HepG2 (cell line): ENCODE measurements around the gene TMEM39B. TPM values are rescaled to one million over a fixed set of nuclear protein-coding genes. Genes with fewer than 3 reads are reported as not detected.

ENCODE experiments used
- DNMT3B ChIP-seq: conservative IDR thresholded peaks from 2 replicates; pipeline ENCODE4 v1.6.1; 2016; ENCODE audit warnings: missing biosample characterization, control low read depth
- MED1 ChIP-seq: sonication (generic); formaldehyde crosslinking; IDR thresholded peaks from 2 replicates; pipeline ENCODE4 v1.4.0; 2020; ENCODE audit warnings: missing genetic modification reagents
- NAIF1 ChIP-seq: sonication (generic); formaldehyde crosslinking; IDR thresholded peaks from 2 replicates; pipeline ENCODE4 v1.5.0; 2020; ENCODE audit warnings: mild to moderate bottlenecking, missing genetic modification reagents, borderline replicate concordance
- NCOR1 ChIP-seq: fragments of 200-600 bp; sonication (generic); IDR thresholded peaks from 2 replicates; pipeline ENCODE4 v1.7.0; 2017; ENCODE audit warnings: antibody characterized with exemption, low read length, borderline replicate concordance
- NFIB ChIP-seq: sonication (generic); formaldehyde crosslinking; IDR thresholded peaks from 2 replicates; pipeline ENCODE4 v1.9.0; 2021; ENCODE audit warnings: missing genetic modification reagents, mild to moderate bottlenecking, borderline replicate concordance
- PHF20 ChIP-seq: sonication (generic); formaldehyde crosslinking; IDR thresholded peaks from 2 replicates; pipeline ENCODE4 v1.5.0; 2020; ENCODE audit warnings: mild to moderate bottlenecking, missing genetic modification reagents
- PTBP1 ChIP-seq: fragments of 200-400 bp; formaldehyde crosslinking; IDR thresholded peaks from 2 replicates; pipeline ENCODE4 v1.6.1; 2018; ENCODE audit warnings: low read length, low read depth; ENCODE audit not compliant: poor library complexity, severe bottlenecking
- ZNF501 ChIP-seq: sonication (generic); formaldehyde crosslinking; IDR thresholded peaks from 2 replicates; pipeline ENCODE4 v1.5.1; 2020; ENCODE audit warnings: mild to moderate bottlenecking, moderate library complexity, missing genetic modification reagents
- ZNF557 ChIP-seq: sonication (generic); formaldehyde crosslinking; IDR thresholded peaks from 2 replicates; pipeline ENCODE4 v1.4.0; 2020; ENCODE audit warnings: missing genetic modification reagents
- ZNF7 ChIP-seq: IDR thresholded peaks from 2 replicates; pipeline ENCODE4 v1.6.1; 2016; ENCODE audit warnings: missing biosample characterization, missing genetic modification reagents
- ZNF891 ChIP-seq: sonication (generic); formaldehyde crosslinking; IDR thresholded peaks from 2 replicates; pipeline ENCODE4 v1.5.0; 2020; ENCODE audit warnings: mild to moderate bottlenecking, missing genetic modification reagents
- polyA plus RNA-seq, 8 experiments: library from polyadenylated mRNA; depleted of rRNA in 3 of 8; stranded (reverse) in 7 of 8; unstranded in 1 of 8; fragments of >200 nt; fragmentation: Illumina TruSeq in 4 of 8; extraction: Trizol in 4 of 8; gene quantifications; 2 replicates each; pipeline versions ENCODE4 v1.2.1 to v1.2.3, GENCODE V29; 2011 to 2016; ENCODE audit warnings: low read depth in 4 of 8, missing spikeins in 1 of 8, mixed read lengths in 1 of 8; ENCODE audit not compliant: insufficient read depth in 1 of 8
- total RNA-seq, 5 experiments: library from RNA; depleted of rRNA; stranded (reverse); fragments of >200 nt; fragmentation: Illumina TruSeq; extraction: Trizol; gene quantifications; 2 replicates each; pipeline ENCODE4 v1.2.3, GENCODE V29; 2016; ENCODE audit warnings: low read depth in 1 of 5
- TF ChIP-seq, protein P1 (sequence below): sonication (generic); formaldehyde crosslinking; IDR thresholded peaks from 2 replicates; pipeline ENCODE4 v1.5.0; 2020; ENCODE audit warnings: missing genetic modification reagents
- TF ChIP-seq, protein P2 (sequence below): sonication (generic); formaldehyde crosslinking; IDR thresholded peaks from 2 replicates; pipeline ENCODE4 v1.4.0; 2020; ENCODE audit warnings: mild to moderate bottlenecking, missing genetic modification reagents
- TF ChIP-seq, protein P3 (sequence below): IDR thresholded peaks from 2 replicates; pipeline ENCODE4 v1.6.1; 2016; ENCODE audit warnings: low read depth, missing genetic modification reagents, missing compliant biosample characterization

Gene TMEM39B
- total and polyA plus RNA-seq, 2 of the 13 experiments (the other 11 are each of a cell fraction or from before 2014, with no cell fraction given), result 4.9 to 10.4 TPM

DNA sequence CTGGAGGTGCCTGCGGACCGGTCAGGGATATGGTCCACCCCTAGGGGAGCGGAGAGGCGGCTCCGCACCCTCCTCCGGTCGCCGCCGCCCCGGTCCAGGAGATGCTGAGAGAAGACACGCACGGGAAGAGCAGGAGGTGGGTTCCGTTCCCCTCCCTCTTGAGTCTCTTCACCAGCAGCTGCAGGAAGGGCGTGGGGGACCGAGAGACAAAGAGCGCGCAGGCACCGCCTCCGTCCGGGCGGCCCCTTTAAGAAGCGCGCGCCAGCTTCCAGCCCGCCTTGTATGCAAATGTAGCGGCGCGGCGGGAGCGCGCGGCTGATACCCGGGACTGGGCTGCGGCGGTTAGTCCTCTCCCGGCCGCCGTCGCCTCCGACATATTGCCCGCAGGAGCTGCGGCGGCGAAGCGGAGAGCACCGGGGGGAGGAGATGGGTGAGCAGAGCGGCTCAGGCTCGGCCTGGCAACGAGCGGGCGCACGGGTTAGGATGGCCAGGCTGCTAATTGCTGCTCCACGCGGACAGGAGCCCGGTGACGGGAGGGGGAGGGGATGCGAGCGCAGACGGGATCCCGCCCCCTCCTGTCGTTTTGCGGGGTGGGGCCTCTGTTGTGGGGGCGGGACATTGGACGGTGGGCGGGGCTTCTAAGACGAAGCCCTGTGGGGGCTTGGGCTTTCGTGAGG lies at the start of gene TMEM39B (continued):
- TF ChIP-seq, protein P1, sequence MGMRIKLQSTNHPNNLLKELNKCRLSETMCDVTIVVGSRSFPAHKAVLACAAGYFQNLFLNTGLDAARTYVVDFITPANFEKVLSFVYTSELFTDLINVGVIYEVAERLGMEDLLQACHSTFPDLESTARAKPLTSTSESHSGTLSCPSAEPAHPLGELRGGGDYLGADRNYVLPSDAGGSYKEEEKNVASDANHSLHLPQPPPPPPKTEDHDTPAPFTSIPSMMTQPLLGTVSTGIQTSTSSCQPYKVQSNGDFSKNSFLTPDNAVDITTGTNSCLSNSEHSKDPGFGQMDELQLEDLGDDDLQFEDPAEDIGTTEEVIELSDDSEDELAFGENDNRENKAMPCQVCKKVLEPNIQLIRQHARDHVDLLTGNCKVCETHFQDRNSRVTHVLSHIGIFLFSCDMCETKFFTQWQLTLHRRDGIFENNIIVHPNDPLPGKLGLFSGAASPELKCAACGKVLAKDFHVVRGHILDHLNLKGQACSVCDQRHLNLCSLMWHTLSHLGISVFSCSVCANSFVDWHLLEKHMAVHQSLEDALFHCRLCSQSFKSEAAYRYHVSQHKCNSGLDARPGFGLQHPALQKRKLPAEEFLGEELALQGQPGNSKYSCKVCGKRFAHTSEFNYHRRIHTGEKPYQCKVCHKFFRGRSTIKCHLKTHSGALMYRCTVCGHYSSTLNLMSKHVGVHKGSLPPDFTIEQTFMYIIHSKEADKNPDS, result peak; percentile 88
- TF ChIP-seq DNMT3B, result no peak
- 0 out of 2 replicates have a peak, but pooled peaks have one; percentile 43 for TF ChIP-seq PHF20
- TF ChIP-seq, protein P2, sequence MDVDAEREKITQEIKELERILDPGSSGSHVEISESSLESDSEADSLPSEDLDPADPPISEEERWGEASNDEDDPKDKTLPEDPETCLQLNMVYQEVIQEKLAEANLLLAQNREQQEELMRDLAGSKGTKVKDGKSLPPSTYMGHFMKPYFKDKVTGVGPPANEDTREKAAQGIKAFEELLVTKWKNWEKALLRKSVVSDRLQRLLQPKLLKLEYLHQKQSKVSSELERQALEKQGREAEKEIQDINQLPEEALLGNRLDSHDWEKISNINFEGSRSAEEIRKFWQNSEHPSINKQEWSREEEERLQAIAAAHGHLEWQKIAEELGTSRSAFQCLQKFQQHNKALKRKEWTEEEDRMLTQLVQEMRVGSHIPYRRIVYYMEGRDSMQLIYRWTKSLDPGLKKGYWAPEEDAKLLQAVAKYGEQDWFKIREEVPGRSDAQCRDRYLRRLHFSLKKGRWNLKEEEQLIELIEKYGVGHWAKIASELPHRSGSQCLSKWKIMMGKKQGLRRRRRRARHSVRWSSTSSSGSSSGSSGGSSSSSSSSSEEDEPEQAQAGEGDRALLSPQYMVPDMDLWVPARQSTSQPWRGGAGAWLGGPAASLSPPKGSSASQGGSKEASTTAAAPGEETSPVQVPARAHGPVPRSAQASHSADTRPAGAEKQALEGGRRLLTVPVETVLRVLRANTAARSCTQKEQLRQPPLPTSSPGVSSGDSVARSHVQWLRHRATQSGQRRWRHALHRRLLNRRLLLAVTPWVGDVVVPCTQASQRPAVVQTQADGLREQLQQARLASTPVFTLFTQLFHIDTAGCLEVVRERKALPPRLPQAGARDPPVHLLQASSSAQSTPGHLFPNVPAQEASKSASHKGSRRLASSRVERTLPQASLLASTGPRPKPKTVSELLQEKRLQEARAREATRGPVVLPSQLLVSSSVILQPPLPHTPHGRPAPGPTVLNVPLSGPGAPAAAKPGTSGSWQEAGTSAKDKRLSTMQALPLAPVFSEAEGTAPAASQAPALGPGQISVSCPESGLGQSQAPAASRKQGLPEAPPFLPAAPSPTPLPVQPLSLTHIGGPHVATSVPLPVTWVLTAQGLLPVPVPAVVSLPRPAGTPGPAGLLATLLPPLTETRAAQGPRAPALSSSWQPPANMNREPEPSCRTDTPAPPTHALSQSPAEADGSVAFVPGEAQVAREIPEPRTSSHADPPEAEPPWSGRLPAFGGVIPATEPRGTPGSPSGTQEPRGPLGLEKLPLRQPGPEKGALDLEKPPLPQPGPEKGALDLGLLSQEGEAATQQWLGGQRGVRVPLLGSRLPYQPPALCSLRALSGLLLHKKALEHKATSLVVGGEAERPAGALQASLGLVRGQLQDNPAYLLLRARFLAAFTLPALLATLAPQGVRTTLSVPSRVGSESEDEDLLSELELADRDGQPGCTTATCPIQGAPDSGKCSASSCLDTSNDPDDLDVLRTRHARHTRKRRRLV (CRISPR knock-in tag), result peak; percentile 99
- TF ChIP-seq NFIB, result no peak
- peak; percentile 66; the same call in 1 of the 2 replicates for TF ChIP-seq ZNF501 (CRISPR knock-in tag)
- TF ChIP-seq NCOR1, result no peak; the same call in 1 of the 2 replicates
- TF ChIP-seq ZNF891 (CRISPR knock-in tag), result no peak
- no peak for TF ChIP-seq MED1 (CRISPR knock-in tag)
- TF ChIP-seq ZNF557 (CRISPR knock-in tag), result no peak
- peak; percentile 58 for TF ChIP-seq NAIF1 (CRISPR knock-in tag)
- TF ChIP-seq ZNF7 (CRISPR knock-in tag), result no peak
- TF ChIP-seq, protein P3, sequence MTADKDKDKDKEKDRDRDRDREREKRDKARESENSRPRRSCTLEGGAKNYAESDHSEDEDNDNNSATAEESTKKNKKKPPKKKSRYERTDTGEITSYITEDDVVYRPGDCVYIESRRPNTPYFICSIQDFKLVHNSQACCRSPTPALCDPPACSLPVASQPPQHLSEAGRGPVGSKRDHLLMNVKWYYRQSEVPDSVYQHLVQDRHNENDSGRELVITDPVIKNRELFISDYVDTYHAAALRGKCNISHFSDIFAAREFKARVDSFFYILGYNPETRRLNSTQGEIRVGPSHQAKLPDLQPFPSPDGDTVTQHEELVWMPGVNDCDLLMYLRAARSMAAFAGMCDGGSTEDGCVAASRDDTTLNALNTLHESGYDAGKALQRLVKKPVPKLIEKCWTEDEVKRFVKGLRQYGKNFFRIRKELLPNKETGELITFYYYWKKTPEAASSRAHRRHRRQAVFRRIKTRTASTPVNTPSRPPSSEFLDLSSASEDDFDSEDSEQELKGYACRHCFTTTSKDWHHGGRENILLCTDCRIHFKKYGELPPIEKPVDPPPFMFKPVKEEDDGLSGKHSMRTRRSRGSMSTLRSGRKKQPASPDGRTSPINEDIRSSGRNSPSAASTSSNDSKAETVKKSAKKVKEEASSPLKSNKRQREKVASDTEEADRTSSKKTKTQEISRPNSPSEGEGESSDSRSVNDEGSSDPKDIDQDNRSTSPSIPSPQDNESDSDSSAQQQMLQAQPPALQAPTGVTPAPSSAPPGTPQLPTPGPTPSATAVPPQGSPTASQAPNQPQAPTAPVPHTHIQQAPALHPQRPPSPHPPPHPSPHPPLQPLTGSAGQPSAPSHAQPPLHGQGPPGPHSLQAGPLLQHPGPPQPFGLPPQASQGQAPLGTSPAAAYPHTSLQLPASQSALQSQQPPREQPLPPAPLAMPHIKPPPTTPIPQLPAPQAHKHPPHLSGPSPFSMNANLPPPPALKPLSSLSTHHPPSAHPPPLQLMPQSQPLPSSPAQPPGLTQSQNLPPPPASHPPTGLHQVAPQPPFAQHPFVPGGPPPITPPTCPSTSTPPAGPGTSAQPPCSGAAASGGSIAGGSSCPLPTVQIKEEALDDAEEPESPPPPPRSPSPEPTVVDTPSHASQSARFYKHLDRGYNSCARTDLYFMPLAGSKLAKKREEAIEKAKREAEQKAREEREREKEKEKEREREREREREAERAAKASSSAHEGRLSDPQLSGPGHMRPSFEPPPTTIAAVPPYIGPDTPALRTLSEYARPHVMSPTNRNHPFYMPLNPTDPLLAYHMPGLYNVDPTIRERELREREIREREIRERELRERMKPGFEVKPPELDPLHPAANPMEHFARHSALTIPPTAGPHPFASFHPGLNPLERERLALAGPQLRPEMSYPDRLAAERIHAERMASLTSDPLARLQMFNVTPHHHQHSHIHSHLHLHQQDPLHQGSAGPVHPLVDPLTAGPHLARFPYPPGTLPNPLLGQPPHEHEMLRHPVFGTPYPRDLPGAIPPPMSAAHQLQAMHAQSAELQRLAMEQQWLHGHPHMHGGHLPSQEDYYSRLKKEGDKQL (CRISPR knock-in tag), result no peak
- TF ChIP-seq PTBP1, result no peak
